GM04504 (cell line): ENCODE measurements around the gene PRDX2.

Experiments used
- DNase-seq: peaks from one replicate; pipeline ENCODE4 v3.0.0-alpha.2; 2012; ENCODE audit warnings: low read depth

Gene PRDX2

DNA sequence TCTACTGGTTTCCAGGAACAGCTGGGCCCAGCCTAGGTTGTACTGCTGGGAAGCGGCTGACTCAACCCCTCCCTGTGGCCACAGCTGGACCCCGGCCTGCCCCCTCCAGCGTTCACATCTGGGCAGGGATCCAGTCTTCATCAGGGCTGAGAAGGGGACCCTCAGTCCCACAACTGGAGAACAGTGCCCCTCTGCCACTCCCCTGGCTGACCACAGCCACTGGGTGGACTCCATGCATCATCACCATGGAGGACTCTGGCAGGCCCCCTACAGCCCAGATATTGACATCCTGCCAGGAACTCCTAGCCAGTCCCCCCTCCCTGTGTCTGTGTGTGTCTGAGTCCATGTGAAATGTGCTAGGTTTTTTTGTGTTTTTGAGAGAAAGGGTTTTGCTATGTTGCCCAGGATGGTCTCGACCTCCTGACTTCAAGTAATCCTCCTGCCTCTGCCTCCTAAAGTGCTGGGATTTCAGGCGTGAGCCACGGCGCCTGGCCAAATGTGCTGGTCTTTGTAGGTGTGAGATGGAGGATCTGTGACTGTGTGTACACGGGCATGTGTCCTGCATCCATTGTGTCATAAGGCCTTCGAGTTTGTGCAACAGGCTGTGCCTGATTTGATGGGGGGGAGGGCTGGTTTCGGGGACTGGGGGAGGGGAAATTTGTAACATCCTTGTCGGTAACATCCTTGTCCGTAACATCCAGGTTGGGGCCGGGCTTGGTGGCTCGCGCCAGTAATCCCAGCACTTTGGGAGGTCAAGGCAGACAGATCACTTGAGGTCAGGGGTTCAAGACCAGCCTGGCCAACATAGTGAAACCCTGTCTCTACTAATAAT, 22.2 kb downstream of the PRDX2 start:
- DNase-seq, result no peak

DNA sequence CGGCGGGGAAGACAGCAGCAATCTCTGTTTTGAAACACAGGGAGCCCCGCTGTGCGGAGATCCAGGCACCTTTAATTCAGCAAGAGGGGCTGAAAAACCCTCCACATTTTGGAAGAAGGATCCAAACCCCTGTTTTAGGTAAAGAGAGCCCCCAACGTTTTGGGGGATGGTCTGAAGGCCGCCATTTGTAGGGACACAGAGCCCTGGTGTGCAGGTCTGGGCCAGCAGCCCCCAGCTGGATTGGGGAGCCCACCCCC, 22.8 kb downstream of the PRDX2 start:
- DNase-seq, result no peak

DNA sequence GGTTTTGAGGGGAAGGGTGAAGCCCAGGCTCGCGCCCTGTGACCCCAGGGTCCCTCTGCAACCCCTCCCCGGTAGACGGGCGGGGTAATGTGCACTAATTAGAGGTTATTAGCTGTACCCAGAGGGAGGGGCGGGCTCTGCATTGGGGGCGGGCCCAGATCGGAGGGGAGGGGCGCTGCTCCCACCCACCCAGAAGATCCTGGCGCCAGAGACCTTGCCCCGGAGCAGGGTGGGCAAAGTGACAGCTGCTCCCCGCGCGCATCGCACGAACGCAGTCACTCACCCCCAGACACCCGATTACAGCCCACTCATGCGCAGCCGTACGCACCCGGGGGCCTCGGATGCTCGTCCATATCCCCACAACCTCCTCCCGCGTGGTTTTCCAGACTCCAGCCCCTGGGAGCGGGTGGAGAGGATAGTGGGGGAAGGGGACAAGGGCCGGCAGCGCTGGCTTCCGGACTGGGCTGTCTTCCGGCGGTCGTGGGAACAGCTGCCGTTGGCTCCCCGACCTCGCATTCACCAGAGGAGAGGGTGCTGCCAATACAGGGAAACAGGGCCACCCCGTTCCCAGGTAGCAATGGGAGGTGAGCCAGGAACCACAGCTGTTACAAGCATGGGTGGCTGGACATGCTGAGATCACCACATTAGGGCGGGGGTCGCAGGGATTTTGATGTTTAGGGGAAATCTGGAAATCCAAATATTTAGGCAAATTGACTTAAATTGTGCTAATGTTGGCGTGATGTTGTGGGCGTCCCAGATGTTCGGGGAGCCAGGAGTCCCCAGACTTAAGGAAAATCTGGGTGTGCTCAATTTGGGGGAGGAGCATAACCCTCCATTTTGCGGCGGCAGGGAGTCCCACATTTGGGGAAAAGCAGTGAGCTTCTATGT, 23.3 kb downstream of the PRDX2 start:
- DNase-seq, result peak; percentile 56

DNA sequence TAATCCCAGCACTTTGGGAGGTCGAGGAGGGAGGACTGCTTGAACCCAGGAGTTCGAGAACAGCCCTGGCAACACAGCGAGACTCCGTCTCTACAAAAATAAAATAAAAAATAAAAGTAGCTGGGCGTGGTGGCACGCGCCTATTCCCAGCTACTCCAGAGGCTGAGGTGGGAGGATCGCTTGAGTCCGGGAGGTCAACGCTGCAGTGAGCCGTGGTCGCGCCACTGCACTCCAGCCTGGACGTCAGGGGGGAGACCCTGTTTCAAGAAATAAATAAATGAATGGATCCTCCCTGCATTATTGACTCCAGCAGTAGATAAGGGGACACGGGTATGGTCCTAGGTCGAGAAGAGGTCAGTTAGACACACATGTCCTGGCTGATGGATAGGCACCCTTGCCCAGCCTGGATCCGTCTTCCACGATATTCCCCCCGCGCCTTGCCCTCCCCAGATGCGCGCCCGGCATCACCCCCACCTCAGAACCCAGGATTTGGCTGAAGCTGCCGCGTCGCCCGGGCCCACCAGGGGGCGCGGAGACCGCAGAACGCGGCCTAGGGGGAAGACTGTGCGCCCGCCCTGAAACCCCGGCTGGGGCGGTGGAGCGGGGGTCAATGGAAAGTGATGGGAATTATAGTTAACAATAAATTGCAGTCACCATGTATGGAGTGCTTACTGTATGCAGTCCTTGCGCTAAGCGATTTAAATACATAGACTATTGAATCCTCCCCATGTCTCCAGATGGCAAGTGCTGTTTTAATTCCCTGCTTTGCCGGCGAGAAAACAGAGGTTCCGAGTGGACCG, 24.2 kb downstream of the PRDX2 start:
- DNase-seq, result no peak

DNA sequence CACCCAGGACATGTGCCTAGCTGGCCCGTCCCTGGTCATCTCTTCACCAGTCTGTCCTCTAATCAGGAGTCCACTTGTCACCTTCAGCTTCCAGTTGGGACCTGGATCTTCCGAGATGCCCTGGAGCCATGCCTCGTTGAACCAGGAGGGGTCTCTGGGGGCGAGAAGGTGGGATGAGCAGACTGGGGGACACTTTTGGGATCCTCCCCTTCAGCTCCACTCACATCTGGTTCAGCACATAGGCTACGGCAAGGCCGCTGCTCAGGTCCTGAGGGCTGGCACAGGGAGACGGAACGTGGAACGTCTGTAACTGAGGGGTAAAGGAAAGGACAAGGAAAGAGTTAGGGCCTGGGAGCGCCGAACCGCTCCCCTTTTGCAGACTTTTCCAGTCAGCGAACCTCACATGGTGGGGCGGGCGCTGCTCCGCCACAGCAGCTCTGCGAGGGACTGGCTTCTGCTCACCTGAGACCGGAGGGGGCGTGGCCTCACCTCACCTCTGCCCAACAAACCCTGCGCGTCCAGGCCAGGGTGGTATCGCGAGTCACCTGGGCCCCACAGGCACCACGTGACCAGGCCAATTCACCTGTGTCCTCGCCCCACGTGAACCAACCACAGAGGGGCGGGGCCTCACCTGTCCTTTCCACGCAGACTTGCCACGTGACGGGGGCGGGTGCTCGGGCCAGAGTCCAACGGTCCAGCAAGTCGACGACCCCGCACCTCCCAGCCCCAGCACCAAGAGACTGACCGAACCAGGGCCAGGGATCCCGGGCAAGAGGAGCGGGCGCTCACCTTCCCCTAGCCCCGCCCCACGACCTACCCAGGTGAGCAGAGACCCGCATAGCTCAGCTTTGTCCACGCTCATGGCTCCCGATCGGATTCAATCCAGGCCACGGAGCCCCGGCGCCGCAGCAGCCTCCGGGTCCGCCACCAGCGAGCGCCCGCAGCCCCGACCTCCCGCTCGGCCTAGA, 26.7 kb downstream of the PRDX2 start, which contains the start of gene HOOK2:
Gene HOOK2, minus strand, starts transcription at position 965 of the 968 bp plus-strand sequence. Its CDS starts 103 bp downstream, at position 862.
- no peak for DNase-seq

DNA sequence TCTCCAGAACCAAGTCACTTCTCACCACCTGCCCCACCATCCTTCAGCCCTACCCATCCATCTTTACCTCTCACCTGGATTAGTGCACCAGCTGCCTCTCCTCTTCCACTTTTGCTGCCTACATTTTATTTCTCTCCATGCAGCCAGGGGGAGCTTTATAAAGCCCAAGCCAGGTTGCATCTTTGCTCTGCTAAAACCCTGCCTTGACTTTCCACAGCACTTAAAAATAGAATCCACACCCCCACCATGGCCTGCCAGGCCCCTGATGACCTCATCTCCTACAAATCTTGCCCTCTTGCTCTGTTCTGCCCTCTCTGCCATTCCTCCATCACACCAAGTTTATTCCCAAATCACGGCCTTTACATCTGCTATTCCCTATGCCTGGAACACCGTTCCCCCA, 28.0 kb downstream of the PRDX2 start:
- no peak for DNase-seq

DNA sequence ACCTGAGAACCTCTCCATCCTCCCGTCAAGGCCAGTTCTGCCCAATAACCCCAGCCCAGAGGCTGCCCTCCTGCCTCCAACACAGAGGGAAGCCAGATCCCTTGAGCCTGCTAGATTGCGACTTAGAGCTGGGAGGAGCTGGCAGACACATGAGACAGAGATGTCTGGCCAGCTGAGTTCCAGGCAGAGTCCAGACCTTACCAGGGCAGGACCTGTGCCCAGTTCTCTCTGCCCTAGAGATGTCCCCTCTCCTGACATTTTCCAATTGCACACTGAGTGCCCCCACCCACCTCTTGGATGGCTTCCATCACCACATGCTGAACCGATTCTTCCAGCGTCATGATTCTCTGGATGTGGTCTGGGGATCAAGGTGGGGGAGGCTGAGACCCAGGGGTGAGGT, 29.3 kb downstream of the PRDX2 start:
- DNase-seq, result no peak

DNA sequence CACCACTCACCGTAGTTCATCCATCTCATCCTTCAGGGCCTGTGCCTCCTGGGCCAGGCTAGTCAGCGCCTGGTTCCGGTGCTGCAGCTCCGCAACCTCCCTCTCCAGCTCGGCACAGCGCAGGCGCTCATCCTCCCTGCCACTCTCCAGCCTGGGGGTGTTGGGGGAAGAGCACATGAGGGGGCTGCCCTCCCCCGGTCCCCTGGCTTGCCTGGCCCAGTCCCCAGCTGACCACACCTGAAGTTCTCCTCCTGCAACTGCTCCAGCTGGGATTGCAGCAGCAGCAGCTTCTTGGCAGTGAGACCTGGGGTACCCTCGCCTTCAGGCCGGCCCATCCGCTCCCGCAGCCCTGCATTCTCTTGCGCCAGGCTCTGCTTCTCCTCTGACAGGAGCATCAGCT, 30.7 kb downstream of the PRDX2 start:
- DNase-seq, result no peak

DNA sequence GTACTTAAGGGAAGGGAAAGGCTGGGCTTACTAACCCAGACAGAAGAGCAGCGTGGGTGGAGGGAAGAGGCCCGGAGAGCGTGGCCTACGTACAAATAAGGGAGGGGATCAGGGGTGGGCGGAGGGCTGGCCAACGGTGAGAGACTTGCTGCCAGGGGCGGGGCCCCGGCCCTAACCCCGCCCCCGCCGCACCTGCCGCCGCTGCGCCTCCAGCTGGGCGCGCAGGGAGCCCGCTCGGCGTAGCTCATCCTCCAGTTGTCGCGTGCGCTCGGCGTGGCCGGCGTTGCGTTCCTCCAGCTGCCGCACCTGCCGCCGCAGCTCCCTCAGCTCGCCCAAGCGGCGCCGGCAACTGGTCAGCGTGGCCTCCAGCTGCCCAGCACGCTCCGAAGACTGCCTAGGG, 31.9 kb downstream of the PRDX2 start:
- no peak for DNase-seq

DNA sequence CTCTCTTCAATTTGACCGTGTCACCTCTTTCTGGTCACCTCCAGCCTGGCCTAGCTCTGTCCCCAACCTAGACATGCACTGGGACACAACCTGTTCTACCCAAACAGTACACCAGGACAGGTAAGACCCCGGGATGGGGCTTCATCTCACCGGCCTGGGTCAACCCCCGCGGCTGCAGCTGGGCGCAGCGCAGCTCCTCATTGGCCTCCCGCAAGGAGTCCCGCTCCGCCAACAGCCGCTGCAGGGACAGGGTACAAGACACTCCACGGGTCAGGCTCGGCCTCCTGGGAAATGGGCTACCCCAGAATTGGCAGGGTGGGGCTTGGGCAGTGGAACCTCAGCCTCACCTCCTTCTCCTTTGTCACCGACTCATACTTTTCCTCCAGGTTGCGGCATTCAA, 33.9 kb downstream of the PRDX2 start:
- no peak for DNase-seq

DNA sequence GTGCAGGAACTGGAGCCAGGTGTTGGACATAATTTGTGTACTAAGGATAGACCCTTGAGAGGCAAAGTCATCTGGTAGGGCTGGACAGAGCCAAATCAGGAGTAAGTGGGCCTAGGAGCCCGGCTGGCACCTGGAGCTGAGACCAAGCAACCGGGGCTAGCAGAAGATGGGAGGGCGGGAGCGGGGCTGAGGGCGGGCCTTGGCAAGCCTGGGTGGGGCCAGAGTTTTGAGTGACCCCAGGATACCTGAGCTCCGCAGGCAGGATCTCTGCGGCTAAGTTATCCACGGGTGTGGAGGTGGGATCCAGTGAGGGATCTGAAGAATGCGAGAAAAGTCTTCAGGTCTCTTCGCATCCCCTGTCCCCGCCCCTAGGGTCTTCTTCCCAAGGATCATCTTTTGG, 34.5 kb downstream of the PRDX2 start:
- DNase-seq, result no peak

DNA sequence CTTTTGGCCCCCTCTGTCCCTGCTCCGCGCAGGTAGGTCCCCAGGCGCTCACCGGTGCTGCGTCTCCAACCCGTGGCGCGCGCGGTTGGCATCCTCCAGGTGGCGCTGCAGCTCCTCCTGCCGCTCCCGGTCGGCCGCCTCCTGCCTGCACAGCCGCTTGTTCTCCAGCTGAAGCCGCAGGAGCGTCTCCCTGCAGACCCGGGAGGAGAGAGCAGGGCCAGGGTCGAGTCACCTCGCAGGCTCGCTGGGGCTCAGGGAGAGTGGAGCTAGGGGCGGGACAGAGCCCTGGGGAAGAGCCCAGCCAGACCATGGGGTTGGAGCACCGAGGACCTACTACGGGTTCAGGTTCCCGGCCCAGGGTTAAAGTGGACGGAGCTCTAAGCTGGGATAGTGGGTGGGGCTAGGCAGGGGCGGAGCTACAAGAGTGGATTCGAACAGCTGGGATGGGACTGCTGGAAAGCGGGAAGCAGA, 35.5 kb downstream of the PRDX2 start:
- DNase-seq, result no peak

DNA sequence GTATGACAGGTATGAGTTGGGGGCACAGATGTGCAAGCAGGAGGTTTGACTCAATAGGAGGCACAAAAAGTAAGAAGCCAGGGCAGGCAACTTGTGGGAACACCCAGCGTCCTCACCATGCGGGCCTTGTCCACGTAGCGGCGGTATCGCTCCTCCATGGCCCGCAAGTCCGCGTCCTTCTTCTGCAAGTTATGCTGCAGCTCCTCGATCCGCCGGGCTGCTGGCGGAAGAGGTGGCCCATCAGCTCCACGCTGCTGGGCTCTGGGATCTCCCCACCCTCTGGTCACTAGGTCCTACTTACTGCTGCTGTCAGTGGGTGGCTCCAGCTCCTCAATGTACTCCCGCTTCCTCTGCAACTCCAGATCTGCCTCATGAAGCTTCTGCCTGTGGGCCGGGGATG, 36.9 kb downstream of the PRDX2 start:
- DNase-seq, result no peak

DNA sequence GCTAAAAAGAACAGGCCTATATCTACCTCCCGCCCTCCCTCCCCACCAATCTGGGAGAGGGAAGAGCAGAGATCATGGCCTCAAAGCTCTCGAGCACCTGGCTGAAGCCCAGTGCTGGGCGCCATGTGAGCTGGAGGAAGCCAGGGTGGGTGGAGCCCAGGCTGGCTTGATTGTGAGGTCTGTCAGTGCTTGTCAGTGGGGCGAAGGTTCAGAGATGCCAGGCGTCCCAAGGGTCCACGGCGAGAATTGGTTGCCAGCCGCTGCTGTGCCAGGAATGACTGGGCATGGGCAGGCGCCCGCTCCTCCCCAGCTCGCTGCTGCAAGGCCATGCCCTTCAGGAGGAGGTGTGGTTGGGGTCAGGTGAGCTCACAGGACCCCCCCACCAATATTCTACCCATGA, 38.5 kb downstream of the PRDX2 start:
- no peak for DNase-seq

DNA sequence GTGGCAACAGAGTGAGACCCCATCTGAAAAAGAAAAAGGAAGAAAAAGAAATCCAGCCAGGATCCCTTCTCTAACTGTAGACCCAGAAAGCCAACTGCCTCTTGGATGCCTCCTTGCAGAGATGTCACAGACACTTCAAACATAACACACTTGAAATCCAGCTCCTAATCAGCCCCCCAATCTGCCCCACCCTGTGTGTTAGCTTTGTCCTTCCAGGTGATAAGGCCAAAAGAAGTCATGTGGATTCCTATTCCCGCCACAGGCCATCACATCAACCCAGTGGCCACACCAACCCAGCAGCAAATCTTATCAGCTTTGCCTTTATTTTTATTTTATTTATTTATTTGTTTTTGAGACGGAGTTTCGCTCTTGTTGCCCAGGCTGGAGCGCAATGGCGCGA, 41.9 kb downstream of the PRDX2 start:
- no peak for DNase-seq

DNA sequence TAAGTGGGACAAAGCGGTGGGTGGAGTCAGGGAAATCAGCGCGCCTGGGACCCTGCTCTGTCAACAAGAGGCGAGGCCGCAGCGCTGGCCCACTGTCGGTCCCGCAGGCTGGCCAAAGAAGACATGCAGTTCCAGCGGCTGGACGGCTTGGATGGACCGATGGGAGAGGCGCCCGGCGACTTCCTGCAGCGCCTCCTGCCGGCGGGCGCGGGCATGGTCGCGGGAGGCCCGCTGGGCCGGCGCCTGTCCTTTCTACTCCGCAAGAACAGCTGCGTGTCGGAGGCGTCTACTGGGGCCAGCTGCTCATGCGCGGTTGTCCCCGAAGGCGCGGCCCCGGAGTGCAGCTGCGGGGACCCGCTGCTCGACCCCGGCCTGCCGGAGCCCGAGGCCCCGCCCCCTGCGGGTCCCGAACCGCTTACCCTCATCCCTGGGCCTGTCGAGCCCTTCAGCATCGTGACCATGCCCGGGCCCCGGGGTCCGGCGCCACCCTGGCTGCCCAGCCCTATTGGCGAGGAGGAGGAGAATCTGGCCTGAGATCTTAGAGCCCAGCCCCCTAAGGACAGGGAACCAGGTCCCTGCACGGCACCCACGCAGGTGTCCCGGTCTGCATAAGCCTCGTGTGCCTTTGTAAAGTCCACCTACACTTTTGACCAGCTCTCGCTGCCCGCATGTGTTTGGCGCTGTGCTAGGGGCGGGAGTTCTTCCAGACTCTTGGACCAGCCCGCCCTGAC, 43.9 kb downstream of the PRDX2 start:
- DNase-seq, result peak; percentile 53

DNA sequence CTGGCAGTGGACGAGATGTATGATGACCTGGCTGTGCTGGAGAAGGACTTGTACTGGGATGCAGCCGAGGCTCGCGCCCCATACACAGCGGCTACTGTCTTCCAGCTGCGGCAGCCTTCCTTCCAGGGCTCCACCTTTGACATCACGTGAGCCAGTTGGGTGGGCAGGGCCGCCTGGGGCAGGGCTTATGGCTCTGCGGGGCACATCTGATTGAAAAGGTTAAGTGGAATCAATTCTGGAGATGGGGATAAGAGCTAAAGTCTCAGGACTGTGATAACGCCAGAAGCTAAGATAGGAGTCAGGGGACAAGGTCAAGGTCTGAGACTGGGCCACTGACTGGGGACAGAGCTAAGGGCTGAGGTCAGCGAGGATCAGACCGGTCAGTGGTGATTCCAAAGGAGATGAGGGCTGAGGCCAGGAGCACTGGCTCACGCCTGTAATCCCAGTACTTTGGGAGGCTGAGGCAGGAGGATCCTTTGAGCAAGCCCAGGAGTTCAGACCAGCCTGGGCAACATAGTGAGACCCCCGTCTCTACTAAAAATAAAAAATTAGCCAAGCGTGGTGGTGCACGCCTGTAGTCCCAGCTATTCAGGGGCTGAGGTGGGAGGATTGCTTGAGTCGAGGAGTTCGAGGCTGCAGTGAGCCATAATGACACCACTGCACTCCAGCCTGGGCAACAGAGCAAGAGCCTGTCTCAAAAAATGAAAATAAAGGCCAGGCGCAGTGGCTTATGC, 45.3 kb downstream of the PRDX2 start:
- no peak for DNase-seq

DNA sequence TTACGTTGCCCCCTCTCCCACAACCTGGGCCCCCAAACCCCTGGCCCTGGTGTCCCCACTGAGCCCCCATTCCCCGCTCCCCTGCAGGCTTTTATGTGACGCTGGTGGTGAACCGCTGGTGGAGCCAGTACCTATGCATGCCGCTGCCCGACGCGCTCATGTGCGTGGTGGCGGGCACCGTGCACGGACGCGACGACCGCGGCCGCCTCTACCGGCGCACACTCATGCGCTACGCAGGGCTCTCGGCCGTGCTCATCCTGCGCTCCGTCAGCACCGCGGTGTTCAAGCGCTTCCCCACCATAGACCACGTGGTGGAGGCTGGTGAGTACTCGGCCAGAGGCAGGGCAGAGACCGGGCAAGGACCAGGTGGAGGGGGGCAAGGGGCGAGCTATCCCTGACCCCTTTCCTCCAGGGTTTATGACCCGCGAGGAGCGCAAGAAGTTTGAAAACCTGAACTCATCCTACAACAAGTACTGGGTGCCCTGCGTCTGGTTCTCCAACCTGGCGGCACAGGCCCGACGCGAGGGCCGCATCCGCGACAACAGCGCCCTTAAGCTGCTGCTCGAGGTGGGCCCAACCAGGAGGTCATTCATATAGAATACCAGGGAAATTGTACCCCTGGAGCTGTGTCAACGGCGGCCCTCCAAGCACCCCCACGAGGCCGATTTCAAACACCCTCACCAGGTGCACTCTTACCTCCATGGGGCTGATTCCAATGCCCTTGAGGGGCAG, 47.0 kb downstream of the PRDX2 start:
- no peak for DNase-seq
